Skeletal muscle tissue (tissue), 4 donors: ENCODE results near the gene HTR1B. TPM values are rescaled to one million over a fixed set of nuclear protein-coding genes. Genes with fewer than 3 reads are reported as not detected.

Experiments
- H3K27ac ChIP-seq: one replicate; pipeline ENCODE4 v1.7.0; 2013; ENCODE audit warnings: mild to moderate bottlenecking, low read depth, low read length, inconsistent platforms
- H3K27me3 ChIP-seq, 3 donors: one replicate each; pipeline ENCODE4 v1.7.0; 2013; ENCODE audit warnings: low read length in 3 of 3; ENCODE audit not compliant: control insufficient read depth in 3 of 3, insufficient read depth in 3 of 3
- H3K36me3 ChIP-seq, 3 donors: one replicate each; pipeline ENCODE4 v1.7.0; 2013; ENCODE audit warnings: low read length in 3 of 3; ENCODE audit not compliant: control insufficient read depth in 3 of 3, insufficient read depth in 3 of 3
- H3K4me1 ChIP-seq, 3 donors: one replicate each; pipeline ENCODE4 v1.7.0; 2013; ENCODE audit warnings: low read length in 3 of 3, mild to moderate bottlenecking in 3 of 3; ENCODE audit not compliant: control insufficient read depth in 3 of 3, insufficient read depth in 3 of 3
- H3K4me3 ChIP-seq, 3 donors: one replicate each; pipeline ENCODE4 v1.7.0; 2013; ENCODE audit warnings: low read length in 3 of 3
- H3K9ac ChIP-seq, 3 donors: one replicate each; pipeline ENCODE4 v1.7.0; 2013; ENCODE audit warnings: low read length in 3 of 3, mild to moderate bottlenecking in 3 of 3, moderate library complexity in 2 of 3, low read depth in 1 of 3
- H3K9me3 ChIP-seq, 3 donors: one replicate each; pipeline ENCODE4 v1.7.0; 2013; ENCODE audit warnings: low read length in 3 of 3; ENCODE audit not compliant: control insufficient read depth in 3 of 3
- total RNA-seq: library from RNA; depleted of rRNA; stranded (reverse); fragments of >200 nt; gene quantifications from one replicate; pipeline ENCODE4 v1.2.3, GENCODE V29; 2014
- donor health status: Osteomylitis.

Gene HTR1B, protein sequence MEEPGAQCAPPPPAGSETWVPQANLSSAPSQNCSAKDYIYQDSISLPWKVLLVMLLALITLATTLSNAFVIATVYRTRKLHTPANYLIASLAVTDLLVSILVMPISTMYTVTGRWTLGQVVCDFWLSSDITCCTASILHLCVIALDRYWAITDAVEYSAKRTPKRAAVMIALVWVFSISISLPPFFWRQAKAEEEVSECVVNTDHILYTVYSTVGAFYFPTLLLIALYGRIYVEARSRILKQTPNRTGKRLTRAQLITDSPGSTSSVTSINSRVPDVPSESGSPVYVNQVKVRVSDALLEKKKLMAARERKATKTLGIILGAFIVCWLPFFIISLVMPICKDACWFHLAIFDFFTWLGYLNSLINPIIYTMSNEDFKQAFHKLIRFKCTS
- not detected for total RNA-seq

GRCh38 chr6:77463308-77463860 is at the start of gene HTR1B:
Gene HTR1B, minus strand, starts transcription at chr6:77463491. Its CDS starts 88 bp downstream, at chr6:77463403.
- Histone ChIP-seq H3K4me3 (peak within 1 kb of the TSS; percentile 37 to 58 (median 46)), H3K9me3 (no peaks in the 10 kb centered on the region), H3K27ac (no peak within 1 kb of the TSS), H3K9ac (peak within 1 kb of the TSS in 1 of 3 donors; percentile 4), H3K36me3 (no peaks in the 10 kb centered on the region), H3K27me3 (peaks cover 56 to 57% (median 56%) of the 10 kb centered on the region in 3 donors), H3K4me1 (peaks cover 13 to 27% (median 16%) of the 10 kb centered on the region in 3 donors)

DNA sequence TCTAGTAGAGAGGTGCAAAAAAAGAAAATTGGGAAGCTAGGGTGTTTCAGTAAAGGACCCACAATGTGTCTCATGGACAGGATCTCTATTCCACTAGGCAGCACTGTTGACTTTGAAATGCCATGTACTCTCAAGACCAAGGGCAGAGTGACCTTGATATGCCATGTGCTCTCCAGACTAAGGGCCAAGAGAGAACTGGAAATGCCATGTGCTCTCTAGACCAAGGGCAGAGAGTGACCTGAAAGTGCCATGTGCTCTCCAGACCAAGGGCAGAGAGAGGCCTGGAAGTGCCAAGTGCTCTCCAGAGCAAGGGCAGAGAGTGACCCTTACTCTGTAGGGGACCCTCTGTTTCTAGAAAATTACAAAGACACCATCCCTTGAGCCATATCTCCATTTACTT is 49.3 kb upstream of the HTR1B start:
- H3K4me1 ChIP-seq: no peaks in the 10 kb centered on the region
- no peak overlapping the region for H3K27ac ChIP-seq
- H3K9ac ChIP-seq: no peak overlapping the region
- H3K9me3 ChIP-seq: peaks cover 3 to 12% (median 8%) of the 10 kb centered on the region in 3 donors
- no peaks in the 10 kb centered on the region for H3K36me3 ChIP-seq
- peak overlapping the region in 1 of 3 donors; percentile 49 for H3K4me3 ChIP-seq
- no peaks in the 10 kb centered on the region for H3K27me3 ChIP-seq

GRCh38 chr6:77511860-77512259 is 48.6 kb upstream of the HTR1B start:
- Histone ChIP-seq H3K9ac (no peak overlapping the region), H3K4me3 (no peak overlapping the region), H3K9me3 (peaks cover 3 to 12% (median 8%) of the 10 kb centered on the region in 3 donors), H3K27me3 (no peaks in the 10 kb centered on the region), H3K27ac (no peak overlapping the region), H3K4me1 (no peaks in the 10 kb centered on the region), H3K36me3 (no peaks in the 10 kb centered on the region)

DNA sequence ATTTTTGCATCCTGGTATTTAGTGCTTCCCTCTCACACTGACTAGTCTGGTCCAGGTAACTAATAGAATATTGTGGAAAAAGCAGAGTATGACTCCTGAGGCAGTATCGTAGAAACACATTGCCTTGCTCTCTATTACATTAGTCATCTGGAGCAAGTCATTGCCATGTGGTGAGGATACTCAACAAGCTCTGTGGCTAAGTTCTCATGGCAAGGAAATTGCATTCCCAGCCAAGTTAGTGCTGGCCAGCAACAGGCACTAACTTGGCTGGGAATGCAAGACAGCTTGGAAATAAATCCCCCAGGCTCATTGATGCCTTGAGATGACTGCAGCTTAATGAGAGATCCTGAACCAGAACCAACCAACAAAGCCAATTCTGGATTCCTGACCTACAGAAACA is 39.7 kb upstream of the HTR1B start:
- Histone ChIP-seq H3K4me1 (no peaks in the 10 kb centered on the region), H3K9me3 (no peaks in the 10 kb centered on the region), H3K27me3 (no peaks in the 10 kb centered on the region), H3K36me3 (no peaks in the 10 kb centered on the region), H3K27ac (no peak overlapping the region), H3K9ac (no peak overlapping the region), H3K4me3 (no peak overlapping the region)

- Histone ChIP-seq H3K27me3 (no peaks in the 10 kb centered on the region), H3K36me3 (no peaks in the 10 kb centered on the region), H3K9ac (no peak overlapping the region), H3K4me3 (no peak overlapping the region), H3K4me1 (no peaks in the 10 kb centered on the region), H3K27ac (no peak overlapping the region), H3K9me3 (no peaks in the 10 kb centered on the region)
These were observed 29.2 kb upstream of the HTR1B start for GRCh38 chr6:77492530-77492929.

GRCh38 chr6:77487808-77488425 is 24.6 kb upstream of the HTR1B start:
- no peak overlapping the region for H3K4me3 ChIP-seq
- no peaks in the 10 kb centered on the region for H3K36me3 ChIP-seq
- H3K9ac ChIP-seq: no peak overlapping the region
- no peaks in the 10 kb centered on the region for H3K9me3 ChIP-seq
- H3K27me3 ChIP-seq: no peaks in the 10 kb centered on the region
- H3K4me1 ChIP-seq: no peaks in the 10 kb centered on the region
- no peak overlapping the region for H3K27ac ChIP-seq

DNA sequence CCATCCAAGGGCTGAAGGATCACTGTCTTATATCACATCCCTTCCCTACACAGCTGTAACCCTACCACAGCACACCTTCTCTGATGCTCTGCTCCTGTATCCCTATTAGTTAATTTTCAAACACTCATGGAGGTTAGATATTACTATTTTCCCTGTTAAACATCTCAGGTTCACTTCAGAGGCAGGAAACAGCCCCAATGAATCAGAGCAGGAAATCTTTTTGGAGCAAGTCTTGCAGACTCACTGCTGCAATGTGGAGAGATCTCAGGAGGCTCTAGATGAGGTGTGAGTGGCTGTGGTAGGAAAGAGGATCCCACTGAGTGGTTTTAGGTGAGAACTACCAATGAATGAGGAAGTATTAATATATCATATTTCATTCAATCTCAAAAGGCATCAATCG is 19.7 kb upstream of the HTR1B start:
- Histone ChIP-seq H3K27me3 (no peaks in the 10 kb centered on the region), H3K27ac (no peak overlapping the region), H3K9ac (no peak overlapping the region), H3K36me3 (no peaks in the 10 kb centered on the region), H3K4me3 (no peak overlapping the region), H3K9me3 (no peaks in the 10 kb centered on the region), H3K4me1 (no peaks in the 10 kb centered on the region)

DNA sequence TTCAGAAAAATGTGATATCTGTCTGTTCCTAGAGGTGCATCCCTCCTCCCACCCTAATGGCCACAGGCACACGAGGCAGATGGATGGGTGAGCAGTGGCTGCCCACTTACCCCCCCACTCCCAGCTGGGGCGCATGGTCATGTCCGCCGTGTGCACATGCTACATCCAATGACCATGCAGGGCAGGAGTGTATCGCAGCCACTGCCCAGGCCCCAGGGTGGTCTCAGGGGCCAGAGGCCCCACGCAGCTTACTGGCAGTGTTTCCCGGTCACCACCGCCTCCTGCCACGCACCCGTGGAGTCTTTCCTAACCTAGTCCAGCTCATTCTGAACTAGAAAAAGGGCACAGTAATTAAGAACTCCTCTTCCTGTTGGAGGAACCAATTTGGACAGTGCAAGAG is 11.7 kb upstream of the HTR1B start:
- Histone ChIP-seq H3K27ac (no peak overlapping the region), H3K4me3 (no peak overlapping the region), H3K9me3 (peaks cover 0 to 2% (median 0%) of the 10 kb centered on the region in 3 donors), H3K4me1 (no peaks in the 10 kb centered on the region), H3K9ac (no peak overlapping the region), H3K27me3 (no peaks in the 10 kb centered on the region), H3K36me3 (no peaks in the 10 kb centered on the region)

DNA sequence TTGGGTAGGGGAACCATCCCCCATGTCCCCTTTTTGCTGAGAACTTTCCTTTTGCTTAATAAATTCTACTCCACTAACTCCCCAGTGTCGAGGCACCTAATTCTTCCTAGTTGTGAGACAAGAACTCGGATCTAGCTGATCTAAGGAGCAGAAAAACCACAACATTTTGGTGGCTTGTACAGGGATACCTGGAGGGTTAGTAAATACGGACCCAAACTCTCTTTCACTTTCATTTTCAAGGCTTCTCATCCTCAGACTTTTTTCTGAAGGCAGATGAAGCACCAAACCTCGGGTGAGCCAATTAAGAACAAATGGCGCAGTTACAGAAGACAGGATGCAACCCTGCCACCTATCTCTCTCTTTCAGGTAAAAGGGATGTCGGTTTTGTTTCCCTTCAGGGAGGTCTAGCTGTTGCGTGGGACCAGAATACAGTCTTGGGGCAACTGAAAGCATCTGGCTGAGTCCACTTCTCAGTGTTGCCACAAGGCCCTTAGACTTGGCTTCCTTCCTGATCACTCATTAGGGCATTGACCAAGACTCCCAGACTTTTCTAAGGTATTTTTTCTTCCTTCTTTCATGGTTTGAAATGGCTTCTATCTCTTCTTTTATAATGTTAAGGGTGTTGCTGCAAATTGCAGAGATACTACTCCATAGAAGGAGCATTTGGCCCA is 11.1 kb upstream of the HTR1B start:
- Histone ChIP-seq H3K27me3 (no peaks in the 10 kb centered on the region), H3K27ac (no peak overlapping the region), H3K4me3 (no peak overlapping the region), H3K36me3 (no peaks in the 10 kb centered on the region), H3K4me1 (no peaks in the 10 kb centered on the region), H3K9me3 (peaks cover 0 to 2% (median 0%) of the 10 kb centered on the region in 3 donors), H3K9ac (no peak overlapping the region)
